Ishikawa (cell line): Measurements from ENCODE around the gene MXI1.

Experiments used
- CEBPB ChIP-seq: IDR thresholded peaks from 2 replicates; pipeline ENCODE4 v1.6.1; 2012
- CREB1 ChIP-seq: IDR thresholded peaks from 2 replicates; pipeline ENCODE4 v1.6.1; 2012; ENCODE audit warnings: low read depth
- EGR1 ChIP-seq: IDR thresholded peaks from 2 replicates; pipeline ENCODE4 v1.6.1; 2012
- EP300 ChIP-seq: IDR thresholded peaks from 2 replicates; pipeline ENCODE4 v1.6.1; 2012; ENCODE audit warnings: borderline replicate concordance
- FOXM1 ChIP-seq: IDR thresholded peaks from 2 replicates; pipeline ENCODE4 v1.6.1; 2012; ENCODE audit warnings: low read depth, borderline replicate concordance
- NFIC ChIP-seq: IDR thresholded peaks from 2 replicates; pipeline ENCODE4 v1.6.1; 2012
- RAD21 ChIP-seq: IDR thresholded peaks from 2 replicates; pipeline ENCODE4 v1.6.1; 2012; ENCODE audit warnings: low read depth
- REST ChIP-seq: IDR thresholded peaks from 2 replicates; pipeline ENCODE4 v1.6.1; 2012; ENCODE audit warnings: low read depth, mild to moderate bottlenecking
- TAF1 ChIP-seq: IDR thresholded peaks from 2 replicates; pipeline ENCODE4 v1.6.1; 2012; ENCODE audit warnings: low read depth, mild to moderate bottlenecking
- TCF12 ChIP-seq: IDR thresholded peaks from 2 replicates; pipeline ENCODE4 v1.6.1; 2012; ENCODE audit warnings: low read depth
- TEAD4 ChIP-seq: IDR thresholded peaks from 2 replicates; pipeline ENCODE4 v1.6.1; 2012
- YY1 ChIP-seq: IDR thresholded peaks from 2 replicates; pipeline ENCODE4 v1.6.1; 2012; ENCODE audit warnings: low read depth
- ZBTB7A ChIP-seq: IDR thresholded peaks from 2 replicates; pipeline ENCODE4 v1.6.1; 2012; ENCODE audit warnings: low read depth
- TF ChIP-seq, protein P1 (sequence below): IDR thresholded peaks from 2 replicates; pipeline ENCODE4 v1.6.1; 2012
- TF ChIP-seq, protein P2 (sequence below): IDR thresholded peaks from 2 replicates; pipeline ENCODE4 v1.6.1; 2012

MXI1 gene

DNA sequence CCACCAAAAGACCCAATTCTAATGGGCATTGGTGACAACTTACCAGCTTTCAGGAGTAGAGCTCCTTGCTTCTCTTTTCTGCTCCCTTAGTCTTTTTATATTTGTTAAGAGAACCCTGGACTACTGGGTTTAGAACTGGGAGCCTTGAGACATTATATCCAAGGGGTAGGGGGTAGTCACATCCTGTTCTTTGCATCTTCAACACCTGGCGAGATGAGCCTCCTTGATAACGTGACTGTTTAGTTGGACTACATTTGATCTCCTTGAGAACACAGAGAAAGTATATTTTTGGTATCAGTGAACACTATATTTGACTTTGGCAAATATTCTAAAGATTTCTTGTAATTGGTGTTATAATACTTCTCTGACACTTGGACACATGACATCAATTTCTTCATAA lies 106.3 kb downstream of the MXI1 start:
- TF ChIP-seq, protein P1, sequence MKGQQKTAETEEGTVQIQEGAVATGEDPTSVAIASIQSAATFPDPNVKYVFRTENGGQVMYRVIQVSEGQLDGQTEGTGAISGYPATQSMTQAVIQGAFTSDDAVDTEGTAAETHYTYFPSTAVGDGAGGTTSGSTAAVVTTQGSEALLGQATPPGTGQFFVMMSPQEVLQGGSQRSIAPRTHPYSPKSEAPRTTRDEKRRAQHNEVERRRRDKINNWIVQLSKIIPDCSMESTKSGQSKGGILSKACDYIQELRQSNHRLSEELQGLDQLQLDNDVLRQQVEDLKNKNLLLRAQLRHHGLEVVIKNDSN = no peak
- TF ChIP-seq TEAD4 = no peak

GRCh38 chr10:110317866-110318850 lies 110.8 kb downstream of the MXI1 start:
- no peak for TF ChIP-seq TAF1
- TF ChIP-seq NFIC = no peak
- no peak for TF ChIP-seq FOXM1
- TF ChIP-seq ZBTB7A = no peak
- TF ChIP-seq YY1 = no peak
- no peak for TF ChIP-seq RAD21
- no peak for TF ChIP-seq CREB1
- TF ChIP-seq EP300 = no peak

GRCh38 chr10:110321869-110322620 lies 114.6 kb downstream of the MXI1 start:
- TF ChIP-seq YY1 (no peak), TCF12 (no peak), REST (no peak), EGR1 (no peak), TEAD4 (no peak)

GRCh38 chr10:110323503-110323902 lies 116.1 kb downstream of the MXI1 start:
- TF ChIP-seq YY1 (no peak), FOXM1 (no peak), ZBTB7A (no peak), CREB1 (no peak), EGR1 (no peak), TAF1 (no peak), TCF12 (no peak)
- TF ChIP-seq, protein P2, sequence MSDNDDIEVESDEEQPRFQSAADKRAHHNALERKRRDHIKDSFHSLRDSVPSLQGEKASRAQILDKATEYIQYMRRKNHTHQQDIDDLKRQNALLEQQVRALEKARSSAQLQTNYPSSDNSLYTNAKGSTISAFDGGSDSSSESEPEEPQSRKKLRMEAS = no peak

- TF ChIP-seq TEAD4 (no peak), EP300 (no peak), TCF12 (no peak), RAD21 (no peak), CEBPB (no peak)
Measured at GRCh38 chr10:110324201-110324804, 116.9 kb downstream of the MXI1 start.

DNA sequence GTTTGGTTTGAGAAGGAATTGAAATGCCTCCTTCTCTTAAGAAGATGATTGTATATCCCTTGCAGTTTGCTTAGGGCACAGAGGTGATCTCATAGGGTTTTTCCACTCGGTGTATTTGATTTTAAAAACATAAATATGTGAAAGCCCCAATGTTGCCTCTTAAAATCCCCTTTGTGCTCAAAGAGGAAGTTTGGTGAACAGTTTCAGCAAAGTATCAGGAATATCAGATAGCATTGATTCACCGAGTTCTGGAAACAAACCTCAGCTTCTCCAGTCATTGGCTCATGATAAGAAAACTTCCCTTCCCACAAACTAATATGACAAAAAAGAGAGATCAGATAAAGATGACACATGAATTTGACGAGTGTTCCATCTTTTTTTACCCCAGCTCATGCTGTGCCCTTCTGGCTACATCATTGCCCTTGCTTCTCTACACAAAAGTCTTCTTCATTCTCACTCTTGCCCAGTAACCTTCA lies 117.4 kb downstream of the MXI1 start:
- TF ChIP-seq RAD21 (no peak), CEBPB (no peak), FOXM1 (no peak), EGR1 (no peak), TCF12 (no peak), ZBTB7A (no peak), EP300 (no peak), NFIC (no peak), REST (no peak), CREB1 (no peak), TAF1 (no peak)
- TF ChIP-seq, protein P1 = no peak
- TF ChIP-seq, protein P2 = no peak
